Stomach (tissue), 9 donors: ENCODE results near the gene ATP6V0E2. TPM values are rescaled to one million over a fixed set of nuclear protein-coding genes. Genes with fewer than 3 reads are reported as not detected.
A peak's percentile ranks its signal among the peaks of the same experiment; 100 is the strongest.

Experiments
- DNase-seq, 2 donors: peaks; one replicate each; pipeline versions ENCODE4 v3.0.0 to v3.0.0-alpha.2; 2013 to 2019
- H3K27ac ChIP-seq, 5 donors: fragments of 200-600 bp in 4 of 5; sonication (generic) in 4 of 5; one replicate each; pipeline ENCODE4 v1.5.1; 2013 to 2019; ENCODE audit warnings: mild to moderate bottlenecking in 1 of 5, moderate library complexity in 1 of 5
- H3K27me3 ChIP-seq, 3 donors: fragments of 200-600 bp; sonication (generic); one replicate each; pipeline ENCODE4 v1.5.1; 2017 to 2019; ENCODE audit warnings: mixed run types in 1 of 3
- H3K36me3 ChIP-seq, 4 donors: fragments of 200-600 bp; sonication (generic); 1 replicate in 3 of 4; 2 replicates in 1 of 4; pipeline ENCODE4 v1.5.1; 2016 to 2019
- H3K4me1 ChIP-seq, 4 donors: fragments of 200-600 bp; sonication (generic); one replicate each; pipeline ENCODE4 v1.5.1; 2016 to 2019
- H3K4me3 ChIP-seq, 4 donors: fragments of 200-600 bp; sonication (generic) in 3 of 4; one replicate each; pipeline ENCODE4 v1.5.1; 2016 to 2019; ENCODE audit warnings: mild to moderate bottlenecking in 1 of 4
- H3K9me3 ChIP-seq, 4 donors: fragments of 200-600 bp; sonication (generic); one replicate each; pipeline ENCODE4 v1.5.1; 2016 to 2019
- CTCF ChIP-seq, 7 experiments: fragments of 450-650 bp in 4 of 7; fragments of 200-600 bp in 3 of 7; sonication (generic) in 3 of 7; IDR thresholded peaks; one replicate each; pipeline ENCODE4 v1.5.1; 2016 to 2019; ENCODE audit warnings: antibody characterized with exemption in 7 of 7, control low read depth in 2 of 7, mild to moderate bottlenecking in 1 of 7
- EP300 ChIP-seq: sonication (generic); formaldehyde crosslinking; IDR thresholded peaks from one replicate; pipeline ENCODE4 v1.6.1; 2017; ENCODE audit warnings: antibody characterized with exemption
- POLR2A ChIP-seq, 4 donors: fragments of 450-650 bp; IDR thresholded peaks; one replicate each; pipeline ENCODE4 v1.6.1; 2016; ENCODE audit warnings: antibody characterized with exemption in 4 of 4, control low read depth in 2 of 4, mild to moderate bottlenecking in 1 of 4, moderate library complexity in 1 of 4
- POLR2AphosphoS5 ChIP-seq, 3 donors: sonication (generic); formaldehyde crosslinking; IDR thresholded peaks; one replicate each; pipeline ENCODE4 v1.6.1; 2016; ENCODE audit warnings: antibody characterized with exemption in 3 of 3
- WGBS, 5 donors: extraction: QIAGEN DNeasy Blood & Tissue Kit in 3 of 5; methylation state at CpG; one replicate each; pipeline versions ENCODE4 v1.1.5 to v1.1.7; 2013 to 2018; 5-methylcytosine and 5-hydroxymethylcytosine counted together
- intact Hi-C: fragments of 100-400 bp; cut with DNase I; formaldehyde crosslinking; loops from one replicate; pipeline ENCODE4 v1.15.1; 2023; ENCODE audit warnings: low total_unique reads
- polyA plus RNA-seq, 3 donors: library from polyadenylated mRNA; stranded (reverse); fragments of 200-250 nt; gene quantifications; one replicate each; pipeline ENCODE4 v1.2.3, GENCODE V29; 2013
- total RNA-seq, 5 donors: library from RNA; depleted of rRNA; stranded (reverse); fragments of >200 nt; gene quantifications; one replicate each; pipeline versions ENCODE4 v1.1.0 to v1.2.3, GENCODE V29; 2014 to 2016
- donor health status: healthy with polysubstance abuse.
- donor health status: Bipolar disorder and iron deficiency.
- donor health status: healthy.

Gene ATP6V0E2
- total and polyA plus RNA-seq, 8 donors: 5.1 to 83.5 (median 17.1) TPM; not detected in 1

DNA sequence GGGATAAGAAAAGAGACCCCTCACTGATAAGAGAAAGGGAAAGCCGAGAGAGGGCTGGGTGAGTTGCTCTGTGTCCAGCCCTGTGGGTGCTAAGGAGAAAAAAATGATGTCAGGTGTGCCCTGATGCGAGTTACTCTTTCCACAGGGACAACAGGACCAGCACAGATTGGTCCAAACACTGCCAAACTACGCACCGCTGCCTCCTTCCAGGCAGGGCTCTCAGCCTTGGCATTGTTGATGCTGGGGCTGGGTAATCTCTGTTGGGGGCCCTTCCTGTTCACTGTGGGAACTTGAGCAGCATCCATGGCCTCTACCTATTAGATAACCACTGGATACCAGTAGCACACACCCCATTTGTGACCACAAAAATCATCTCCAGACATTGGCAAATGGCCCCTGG is 10.3 kb upstream of the ATP6V0E2 start:
- no peak for TF ChIP-seq POLR2A (IDR thresholded peaks at IDR 0.05)
- TF ChIP-seq POLR2AphosphoS5 (IDR thresholded peaks at IDR 0.05): no peak
- TF ChIP-seq CTCF (IDR thresholded peaks at IDR 0.05): no peak
- no peak for TF ChIP-seq EP300
- no peak overlapping the region for H3K27ac ChIP-seq
- H3K4me3 ChIP-seq: no peak overlapping the region
- H3K4me1 ChIP-seq: peaks cover 0 to 13% (median 0%) of the 10 kb centered on the region in 4 donors
- no peak for DNase-seq
- no peaks in the 10 kb centered on the region for H3K9me3 ChIP-seq
- 86 to 99% (median 93%) methylated on average over 4 of the region's 4 CpGs for WGBS, 5 donors
- intact Hi-C loops: no loop called here
- peaks cover 23 to 82% (median 73%) of the 10 kb centered on the region in 4 donors for H3K36me3 ChIP-seq
- no peaks in the 10 kb centered on the region for H3K27me3 ChIP-seq

DNA sequence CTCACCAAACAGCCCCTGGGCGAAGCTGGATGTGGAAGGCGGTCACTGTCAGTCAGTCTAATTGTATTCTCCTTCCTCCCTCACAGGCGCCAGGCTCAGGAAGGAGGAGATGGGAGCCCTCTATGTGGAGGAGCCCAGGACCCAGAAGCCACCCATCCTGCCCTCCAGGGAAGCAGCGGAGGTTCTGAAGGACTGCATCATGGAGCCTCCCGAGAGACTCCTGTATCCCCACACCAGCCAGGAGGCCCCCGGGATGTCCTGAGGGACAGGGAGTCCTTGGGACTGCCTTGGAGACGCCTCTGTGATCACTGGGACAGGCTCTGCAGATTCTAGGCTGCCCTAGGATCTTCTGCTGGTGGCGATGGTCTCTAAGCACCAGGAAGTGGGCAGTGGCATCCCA is 9.7 kb upstream of the ATP6V0E2 start:
- Histone ChIP-seq H3K27me3 (no peaks in the 10 kb centered on the region), H3K4me1 (peaks cover 0 to 13% (median 0%) of the 10 kb centered on the region in 4 donors), H3K9me3 (no peaks in the 10 kb centered on the region), H3K36me3 (peaks cover 23 to 78% (median 71%) of the 10 kb centered on the region in 4 donors), H3K4me3 (no peak overlapping the region), H3K27ac (no peak overlapping the region)
- 84 to 95% (median 89%) methylated on average over 4 to 8 of the region's 8 CpGs for WGBS, 5 donors
- TF ChIP-seq CTCF (IDR thresholded peaks at IDR 0.05): no peak
- no peak for TF ChIP-seq POLR2A (IDR thresholded peaks at IDR 0.05)
- TF ChIP-seq EP300: no peak
- TF ChIP-seq POLR2AphosphoS5 (IDR thresholded peaks at IDR 0.05): no peak
- no peak for DNase-seq
- intact Hi-C loops: no loop called here

DNA sequence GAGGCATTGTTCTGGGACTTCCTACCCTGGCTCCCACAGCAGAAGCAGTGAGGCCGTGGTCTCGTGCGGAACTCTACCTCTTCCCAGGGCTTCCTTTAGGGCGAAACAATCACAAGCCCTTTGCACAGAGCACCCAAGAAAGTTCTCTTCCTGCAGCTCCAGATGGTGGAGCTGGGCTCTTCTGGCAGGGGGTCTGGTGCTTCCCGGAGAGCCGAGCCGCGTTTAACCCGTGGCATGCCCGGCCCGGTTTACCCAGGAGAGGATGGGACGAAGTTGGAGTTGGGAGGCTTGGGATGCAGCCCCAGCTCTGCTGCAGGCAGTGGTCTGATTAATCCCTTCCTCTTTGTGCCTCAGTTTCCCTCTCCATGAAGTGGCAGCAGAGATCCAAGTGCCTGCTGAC is 9.0 kb upstream of the ATP6V0E2 start:
- H3K36me3 ChIP-seq: peaks cover 23 to 72% (median 64%) of the 10 kb centered on the region in 4 donors
- peaks cover 0 to 13% (median 0%) of the 10 kb centered on the region in 4 donors for H3K4me1 ChIP-seq
- 95 to 97% (median 96%) methylated on average over 11 to 12 of the region's 12 CpGs for WGBS, 5 donors
- no peak for DNase-seq
- H3K27ac ChIP-seq: peak overlapping the region in 1 of 5 donors; percentile 28
- TF ChIP-seq POLR2A (IDR thresholded peaks at IDR 0.05): no peak
- TF ChIP-seq POLR2AphosphoS5 (IDR thresholded peaks at IDR 0.05): no peak
- no peak for TF ChIP-seq CTCF (IDR thresholded peaks at IDR 0.05)
- TF ChIP-seq EP300: no peak
- no peak overlapping the region for H3K4me3 ChIP-seq
- H3K9me3 ChIP-seq: no peaks in the 10 kb centered on the region
- intact Hi-C loops: no loop called here
- H3K27me3 ChIP-seq: no peaks in the 10 kb centered on the region

DNA sequence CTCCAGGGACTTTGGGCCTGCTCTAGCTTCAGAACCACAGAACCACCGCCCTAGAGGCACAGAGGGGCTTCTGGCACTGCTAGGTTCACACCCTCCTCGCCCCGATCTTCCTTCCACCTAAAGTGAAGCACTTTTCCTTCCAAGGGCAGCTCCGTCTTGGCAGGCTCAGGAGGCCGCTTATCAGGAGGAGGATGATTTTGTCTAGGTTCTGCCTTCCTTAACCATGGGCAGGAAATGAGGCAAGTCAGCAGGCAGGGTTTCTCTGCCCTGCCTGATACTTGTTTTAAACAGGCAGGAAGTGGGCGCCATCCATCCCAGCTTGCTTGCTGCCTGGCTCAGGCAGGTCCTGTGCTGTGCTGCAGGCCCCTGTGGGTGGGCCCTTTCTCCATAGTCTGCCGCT is 8.3 kb upstream of the ATP6V0E2 start:
- TF ChIP-seq EP300: no peak
- TF ChIP-seq POLR2AphosphoS5 (IDR thresholded peaks at IDR 0.05): no peak
- no peak for TF ChIP-seq CTCF (IDR thresholded peaks at IDR 0.05)
- TF ChIP-seq POLR2A (IDR thresholded peaks at IDR 0.05): no peak
- DNase-seq: peak; percentile 36 to 47
- intact Hi-C loops: no loop called here
- H3K9me3 ChIP-seq: no peaks in the 10 kb centered on the region
- H3K4me3 ChIP-seq: no peak overlapping the region
- peaks cover 0 to 13% (median 0%) of the 10 kb centered on the region in 4 donors for H3K4me1 ChIP-seq
- H3K27ac ChIP-seq: peak overlapping the region in 3 of 5 donors; percentile 28 to 56 (median 49)
- 62 to 81% (median 73%) methylated on average over 5 to 7 of the region's 7 CpGs for WGBS, 5 donors
- H3K36me3 ChIP-seq: peaks cover 23 to 65% (median 57%) of the 10 kb centered on the region in 4 donors
- H3K27me3 ChIP-seq: no peaks in the 10 kb centered on the region
